ENCODE measurements around the gene IQSEC2. TPM values are rescaled to one million over a fixed set of nuclear protein-coding genes. Genes with fewer than 3 reads are reported as not detected.

Gene IQSEC2
- total RNA-seq, 2 donors from 2014 or later: 19.8 to 38.7 TPM

DNA sequence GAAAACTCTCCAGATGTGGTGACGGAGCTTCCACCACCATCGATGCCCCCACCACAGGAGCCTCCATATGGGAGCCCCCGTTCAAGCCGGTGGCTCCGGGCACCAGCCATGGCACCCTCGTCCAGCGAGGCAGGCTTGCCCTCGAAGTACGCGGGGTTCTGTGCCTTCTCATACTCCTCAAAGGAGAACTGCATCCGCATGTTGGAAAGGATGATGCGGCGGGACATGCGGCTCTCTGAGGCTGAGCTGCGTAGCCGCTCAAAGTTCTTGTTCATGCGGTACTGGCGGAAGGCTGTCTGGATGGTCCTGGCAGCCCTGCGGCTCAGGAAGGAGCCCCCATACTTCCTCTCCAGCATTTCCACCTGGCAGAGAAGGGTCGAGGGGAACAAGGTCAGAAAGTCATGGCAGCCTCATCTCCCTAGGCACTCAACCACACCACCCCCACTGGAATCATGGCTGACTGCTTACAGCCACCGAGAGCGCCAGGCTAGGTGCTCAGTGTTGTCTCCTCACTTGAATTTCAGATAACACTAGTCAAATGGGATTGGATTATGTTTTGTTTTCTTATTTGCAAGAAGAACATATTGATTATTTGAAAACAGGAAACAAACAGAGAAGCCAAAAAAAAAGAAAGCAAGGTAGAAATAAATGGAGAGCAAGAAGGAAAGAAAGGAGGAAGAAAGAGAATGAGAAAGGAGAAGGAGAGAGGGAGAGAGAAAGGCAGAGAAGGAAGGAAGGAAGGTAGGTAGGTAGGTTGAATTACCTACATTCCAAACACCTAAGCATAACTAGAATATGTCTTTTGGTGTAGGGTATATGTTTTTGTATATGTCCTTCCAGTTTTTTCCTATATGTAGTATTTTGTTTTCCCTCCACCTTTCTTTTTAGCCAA lies 26.6 kb downstream of the IQSEC2 start:
- WGBS: 93% methylated on average over 22 of the region's 22 CpGs
- DNase-seq (ENCODE audit: low spot score): no peak
- no peaks in the 10 kb centered on the region for H3K4me1 ChIP-seq (replicated peaks)
- intact Hi-C loops (cut with DNase I): no loop called here
- no peak overlapping the region for H3K4me3 ChIP-seq
- H3K27me3 ChIP-seq (replicated peaks; ENCODE audit: insufficient read depth): no peaks in the 10 kb centered on the region
- TF ChIP-seq CTCF (IDR thresholded peaks at IDR 0.05): no peak
- no peak for TF ChIP-seq POLR2AphosphoS5 (IDR thresholded peaks at IDR 0.05)
- TF ChIP-seq POLR2A (IDR thresholded peaks at IDR 0.05): no peak
- no peaks in the 10 kb centered on the region for H3K36me3 ChIP-seq
- H3K9me3 ChIP-seq: no peaks in the 10 kb centered on the region
- no peak overlapping the region for H3K27ac ChIP-seq

GRCh38 chrX:53253293-53254020 lies 27.9 kb downstream of the IQSEC2 start:
- DNase-seq (ENCODE audit: low spot score): no peak
- intact Hi-C loops (cut with DNase I): no loop called here
- H3K4me3 ChIP-seq: no peak overlapping the region
- no peaks in the 10 kb centered on the region for H3K36me3 ChIP-seq
- no peaks in the 10 kb centered on the region for H3K4me1 ChIP-seq (replicated peaks)
- no peaks in the 10 kb centered on the region for H3K9me3 ChIP-seq
- whole genome bisulfite sequencing: 90% methylated on average over 3 of the region's 3 CpGs
- TF ChIP-seq CTCF (IDR thresholded peaks at IDR 0.05) (no peak), POLR2AphosphoS5 (IDR thresholded peaks at IDR 0.05) (no peak), POLR2A (IDR thresholded peaks at IDR 0.05) (no peak)
- H3K27me3 ChIP-seq (replicated peaks; ENCODE audit: insufficient read depth): no peaks in the 10 kb centered on the region
- H3K27ac ChIP-seq: no peak overlapping the region

DNA sequence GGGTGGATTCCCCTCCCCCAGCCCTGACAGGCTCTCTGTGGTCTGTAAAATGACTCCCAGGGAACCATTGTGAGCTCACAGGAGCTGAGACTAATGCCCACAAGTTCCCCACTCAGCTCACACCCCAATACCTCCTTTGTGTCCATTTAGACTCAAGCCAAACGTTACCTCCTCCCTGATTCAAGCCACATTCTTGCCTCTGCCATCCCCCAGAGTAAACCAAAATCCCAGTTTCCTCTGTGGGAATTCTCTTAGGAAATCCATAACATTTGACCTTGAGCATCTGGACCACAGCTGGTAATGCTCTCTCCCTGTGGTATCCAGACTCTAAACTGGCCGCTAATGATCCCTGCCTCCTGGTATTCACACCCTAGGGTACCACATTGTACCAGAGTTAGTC lies 30.1 kb downstream of the IQSEC2 start:
- no peak for TF ChIP-seq CTCF (IDR thresholded peaks at IDR 0.05)
- no peak for TF ChIP-seq POLR2AphosphoS5 (IDR thresholded peaks at IDR 0.05)
- TF ChIP-seq POLR2A (IDR thresholded peaks at IDR 0.05): no peak

GRCh38 chrX:53250556-53250955 lies 30.8 kb downstream of the IQSEC2 start:
- no peaks in the 10 kb centered on the region for H3K27me3 ChIP-seq (replicated peaks; ENCODE audit: insufficient read depth)
- 93% methylated on average over 12 of the region's 19 CpGs for WGBS
- intact Hi-C loops (cut with DNase I): no loop called here

More for the DNA sequence above, 30.1 kb downstream of the IQSEC2 start:
- H3K4me3 ChIP-seq: no peak overlapping the region
- no peaks in the 10 kb centered on the region for H3K9me3 ChIP-seq
- WGBS: 75% methylated on average over 2 of the region's 2 CpGs
- no peak for DNase-seq (ENCODE audit: low spot score)
- no peaks in the 10 kb centered on the region for H3K27me3 ChIP-seq (replicated peaks; ENCODE audit: insufficient read depth)
- no peak overlapping the region for H3K27ac ChIP-seq
- no peaks in the 10 kb centered on the region for H3K4me1 ChIP-seq (replicated peaks)
- intact Hi-C loops (cut with DNase I): no loop called here
- H3K36me3 ChIP-seq: no peaks in the 10 kb centered on the region

More at GRCh38 chrX:53250556-53250955, 30.8 kb downstream of the IQSEC2 start:
- Histone ChIP-seq H3K27ac (no peak overlapping the region), H3K36me3 (no peaks in the 10 kb centered on the region), H3K9me3 (no peaks in the 10 kb centered on the region), H3K4me1 (replicated peaks) (no peaks in the 10 kb centered on the region), H3K4me3 (no peak overlapping the region)
- no peak for DNase-seq (ENCODE audit: low spot score)
- no peak for TF ChIP-seq CTCF (IDR thresholded peaks at IDR 0.05)
- no peak for TF ChIP-seq POLR2A (IDR thresholded peaks at IDR 0.05)
- TF ChIP-seq POLR2AphosphoS5 (IDR thresholded peaks at IDR 0.05): no peak
